Measurements from ENCODE around the gene ENGASE. TPM values are rescaled to one million over a fixed set of nuclear protein-coding genes. Genes with fewer than 3 reads are reported as not detected.

The ENGASE gene
- total RNA-seq, 1 donor from 2014 or later = 11.7 TPM

- DNase-seq (ENCODE audit: low spot score) = no peak
- peaks cover 12% of the 10 kb centered on the region for H3K36me3 Mint-ChIP-seq
- H3K4me3 Mint-ChIP-seq = no peak overlapping the region
Observed at GRCh38 chr17:79078476-79079190, 4.0 kb downstream of the ENGASE start.

GRCh38 chr17:79079421-79080200 lies 5.0 kb downstream of the ENGASE start:
- H4K20me1 ChIP-seq (ENCODE audit: low read depth) = peaks cover 4% of the 10 kb centered on the region
- peaks cover 8% of the 10 kb centered on the region for H3K27me3 ChIP-seq
- Mint-ChIP-seq H3K9me3 (no peaks in the 10 kb centered on the region), H3K27ac (no peak overlapping the region), H3K4me1 (peaks cover 9% of the 10 kb centered on the region), H3K4me3 (no peak overlapping the region), H3K27me3 (ENCODE audit: insufficient read depth, low read depth) (peaks cover 3% of the 10 kb centered on the region), H3K36me3 (peaks cover 12% of the 10 kb centered on the region)
- H3K9me3 ChIP-seq (ENCODE audit: low read depth) = no peaks in the 10 kb centered on the region
- no peaks in the 10 kb centered on the region for H3K79me2 ChIP-seq (ENCODE audit: low read depth)
- H3K36me3 ChIP-seq = no peaks in the 10 kb centered on the region
- no peak overlapping the region for H3K27ac ChIP-seq
- no peak overlapping the region for H3K9ac ChIP-seq
- H3K4me1 ChIP-seq = peaks cover 3% of the 10 kb centered on the region
- no peak for TF ChIP-seq CTCF (IDR thresholded peaks at IDR 0.05)
- TF ChIP-seq EZH2phosphoT487 (IDR thresholded peaks at IDR 0.05) = no peak
- no peak for TF ChIP-seq EZH2 (IDR thresholded peaks at IDR 0.05)
- no peak for DNase-seq (ENCODE audit: low spot score)
- no peak overlapping the region for H3K4me2 ChIP-seq
- no peak overlapping the region for H2AFZ ChIP-seq (replicated peaks)
- no peaks in the 10 kb centered on the region for H3F3A ChIP-seq (ENCODE audit: low read depth)
- H3K4me3 ChIP-seq = no peak overlapping the region

More at GRCh38 chr17:79078476-79079190, 4.0 kb downstream of the ENGASE start:
- peaks cover 3% of the 10 kb centered on the region for H3K27me3 Mint-ChIP-seq (ENCODE audit: insufficient read depth, low read depth)
- Histone ChIP-seq H3K9ac (no peak overlapping the region), H3K27ac (no peak overlapping the region), H4K20me1 (ENCODE audit: low read depth) (peaks cover 4% of the 10 kb centered on the region), H2AFZ (replicated peaks) (no peak overlapping the region), H3K79me2 (ENCODE audit: low read depth) (no peaks in the 10 kb centered on the region), H3K27me3 (peaks cover 10% of the 10 kb centered on the region), H3K4me3 (no peak overlapping the region), H3K9me3 (ENCODE audit: low read depth) (no peaks in the 10 kb centered on the region), H3F3A (ENCODE audit: low read depth) (no peaks in the 10 kb centered on the region), H3K4me2 (no peak overlapping the region), H3K4me1 (peaks cover 3% of the 10 kb centered on the region), H3K36me3 (no peaks in the 10 kb centered on the region)
- H3K9me3 Mint-ChIP-seq = no peaks in the 10 kb centered on the region
- no peak overlapping the region for H3K27ac Mint-ChIP-seq
- peaks cover 9% of the 10 kb centered on the region for H3K4me1 Mint-ChIP-seq
- TF ChIP-seq EZH2 (IDR thresholded peaks at IDR 0.05) (no peak), CTCF (IDR thresholded peaks at IDR 0.05) (no peak), EZH2phosphoT487 (IDR thresholded peaks at IDR 0.05) (no peak)

- H3K4me1 ChIP-seq = peaks cover 3% of the 10 kb centered on the region
- H3K9ac ChIP-seq = no peak overlapping the region
- H4K20me1 ChIP-seq (ENCODE audit: low read depth) = peaks cover 4% of the 10 kb centered on the region
- TF ChIP-seq CTCF (IDR thresholded peaks at IDR 0.05) (no peak), EZH2phosphoT487 (IDR thresholded peaks at IDR 0.05) (no peak), EZH2 (IDR thresholded peaks at IDR 0.05) (no peak)
- Mint-ChIP-seq H3K4me3 (no peak overlapping the region), H3K27me3 (ENCODE audit: insufficient read depth, low read depth) (peaks cover 3% of the 10 kb centered on the region), H3K27ac (no peak overlapping the region), H3K36me3 (peaks cover 12% of the 10 kb centered on the region), H3K9me3 (no peaks in the 10 kb centered on the region), H3K4me1 (peaks cover 7% of the 10 kb centered on the region)
- H3K9me3 ChIP-seq (ENCODE audit: low read depth) = no peaks in the 10 kb centered on the region
- DNase-seq (ENCODE audit: low spot score) = no peak
- no peaks in the 10 kb centered on the region for H3K79me2 ChIP-seq (ENCODE audit: low read depth)
- H3K4me3 ChIP-seq = no peak overlapping the region
- H3K27ac ChIP-seq = no peak overlapping the region
- no peaks in the 10 kb centered on the region for H3K36me3 ChIP-seq
- no peak overlapping the region for H2AFZ ChIP-seq (replicated peaks)
- H3K27me3 ChIP-seq = peaks cover 6% of the 10 kb centered on the region
- no peak overlapping the region for H3K4me2 ChIP-seq
- H3F3A ChIP-seq (ENCODE audit: low read depth) = no peaks in the 10 kb centered on the region
Observed at GRCh38 chr17:79080349-79080748, 5.7 kb downstream of the ENGASE start.

Data from neural progenitor cell (in vitro differentiated cells).